ENCODE results near the gene GSS.

GSS gene

GRCh38 chr20:34994509-34995131, 39.0 kb upstream of the GSS start:
- no peak for DNase-seq

- no peak for DNase-seq
Measured at GRCh38 chr20:34993941-34994508, 38.4 kb upstream of the GSS start.

GRCh38 chr20:34992751-34993417, 37.3 kb upstream of the GSS start:
- no peak for DNase-seq

GRCh38 chr20:34990661-34991214, 35.1 kb upstream of the GSS start:
- no peak for DNase-seq

GRCh38 chr20:34990231-34990630, 34.6 kb upstream of the GSS start:
- no peak for DNase-seq

GRCh38 chr20:34989670-34990069, 34.1 kb upstream of the GSS start:
- DNase-seq = no peak

- DNase-seq = no peak
Measured at GRCh38 chr20:34989118-34989517, 33.5 kb upstream of the GSS start.

- DNase-seq = no peak
Measured at GRCh38 chr20:34988191-34988540, 32.6 kb upstream of the GSS start.

GRCh38 chr20:34987288-34988190, 31.9 kb upstream of the GSS start:
- no peak for DNase-seq

- DNase-seq = no peak
Measured at GRCh38 chr20:34986311-34987287, 31.0 kb upstream of the GSS start.

GRCh38 chr20:34985461-34986310, 30.1 kb upstream of the GSS start:
- DNase-seq = no peak

GRCh38 chr20:34984756-34985261, 29.2 kb upstream of the GSS start:
- DNase-seq = no peak

GRCh38 chr20:34983995-34984735, 28.6 kb upstream of the GSS start:
- DNase-seq = no peak

- no peak for DNase-seq
Measured at GRCh38 chr20:34983089-34983820, 27.6 kb upstream of the GSS start.

GRCh38 chr20:34982270-34983088, 26.9 kb upstream of the GSS start:
- DNase-seq = no peak

GRCh38 chr20:34980543-34981233, 25.1 kb upstream of the GSS start:
- DNase-seq = no peak

Measured in right kidney (tissue), 1 donor.